CD4-positive, alpha-beta T cell treated with Interleukin-17A for 4 hours (primary cell): ENCODE data around the gene KCNJ18.
"Not testable (repeated sequence)": the region's sequence is repeated elsewhere in the genome, so short reads cannot be mapped to it uniquely, and the experiment has no call there.

Experiments used
- DNase-seq: peaks from one replicate; pipeline ENCODE4 v3.0.0-alpha.2; 2020; ENCODE audit warnings: mixed read lengths

The KCNJ18 gene

GRCh38 chr17:21686165-21687015, 5.9 kb upstream of the KCNJ18 start:
- DNase-seq, result no peak

- DNase-seq, result no peak
Observed at GRCh38 chr17:21687136-21687953, 5.0 kb upstream of the KCNJ18 start.

GRCh38 chr17:21688293-21688949, 3.9 kb upstream of the KCNJ18 start:
- no peak for DNase-seq

- DNase-seq, result no peak
Observed at GRCh38 chr17:21689604-21690003, 2.7 kb upstream of the KCNJ18 start.

- DNase-seq, result not testable (repeated sequence)
Observed at GRCh38 chr17:21690811-21691210, 1.5 kb upstream of the KCNJ18 start.

GRCh38 chr17:21691481-21691880, 842 bp upstream of the KCNJ18 start:
- not testable (repeated sequence) for DNase-seq

GRCh38 chr17:21692704-21693065, 362 bp downstream of the KCNJ18 start:
- DNase-seq, result not testable (repeated sequence)

- not testable (repeated sequence) for DNase-seq
Observed at GRCh38 chr17:21693391-21693796, 1.1 kb downstream of the KCNJ18 start.

- DNase-seq, result not testable (repeated sequence)
Observed at GRCh38 chr17:21693937-21694336, 1.6 kb downstream of the KCNJ18 start.

- not testable (repeated sequence) for DNase-seq
Observed at GRCh38 chr17:21696227-21696626, 3.9 kb downstream of the KCNJ18 start.

- not testable (repeated sequence) for DNase-seq
Observed at GRCh38 chr17:21696842-21697507, 4.7 kb downstream of the KCNJ18 start.

GRCh38 chr17:21697508-21697860, 5.2 kb downstream of the KCNJ18 start:
- not testable (repeated sequence) for DNase-seq

- DNase-seq, result not testable (repeated sequence)
Observed at GRCh38 chr17:21698437-21699075, 6.2 kb downstream of the KCNJ18 start.

GRCh38 chr17:21699124-21699523, 6.8 kb downstream of the KCNJ18 start:
- DNase-seq, result not testable (repeated sequence)

- not testable (repeated sequence) for DNase-seq
Observed at GRCh38 chr17:21699573-21700236, 7.4 kb downstream of the KCNJ18 start.

- not testable (repeated sequence) for DNase-seq
Observed at GRCh38 chr17:21701090-21701489, 8.8 kb downstream of the KCNJ18 start.

GRCh38 chr17:21702029-21702428, 9.7 kb downstream of the KCNJ18 start:
- DNase-seq, result not testable (repeated sequence)

- DNase-seq, result not testable (repeated sequence)
Observed at GRCh38 chr17:21702521-21702920, 10.2 kb downstream of the KCNJ18 start.

GRCh38 chr17:21702940-21703640, 10.8 kb downstream of the KCNJ18 start:
- DNase-seq, result not testable (repeated sequence)

GRCh38 chr17:21703891-21704872, 11.9 kb downstream of the KCNJ18 start:
- DNase-seq, result not testable (repeated sequence)
